HepG2 (cell line): Measurements from ENCODE around the gene NLGN4X. TPM values are rescaled to one million over a fixed set of nuclear protein-coding genes. Genes with fewer than 3 reads are reported as not detected.

Experiments
- ATAC-seq: fragments of 200-7000 bp; cut with Tn5 transposase; 3 replicates; pipeline ENCODE4 v1.9.1; 2020; ENCODE audit warnings: mild to moderate bottlenecking, moderate library complexity
- BruUV-seq: library from RNA; stranded (reverse); fragments of 400-500 nt; replicated peaks from 2 replicates; lab custom pipeline; 2021; lab: Mats Ljungman, UMichigan
- CTCF ChIA-PET: fragments of 300-600 bp; formaldehyde crosslinking; extraction: SDS; loops from one replicate; lab custom pipeline; 2021; ENCODE audit warnings: low total read pairs, inconsistent platforms, low intra/inter-chr PET ratio; lab: Yijun Ruan, JAX
- POLR2A ChIA-PET: fragments of 350-600 bp; sonication (Branson Sonifier 250); formaldehyde crosslinking; loops from one replicate; lab custom pipeline; 2020; ENCODE audit warnings: antibody characterized with exemption, inconsistent platforms; lab: Yijun Ruan, JAX
- DNase-seq: peaks from one replicate; pipeline ENCODE4 v3.0.0-alpha.2; 2015; ENCODE audit warnings: low spot score
- FAIRE-seq: peaks from 3 replicates; lab custom pipeline; 2011; peaks lifted over from hg19 to GRCh38; lab: Jason Lieb, UNC
- H2AFZ ChIP-seq: one replicate; pipeline ENCODE4 v1.6.1; 2011; ENCODE audit warnings: low read length, inconsistent platforms
- H3K27ac ChIP-seq: fragments of 300-600 bp; 3 replicates; pipeline ENCODE4 v1.8.0; 2011; ENCODE audit warnings: mixed run types, mild to moderate bottlenecking, mixed read lengths, low read length, inconsistent platforms; ENCODE audit not compliant: insufficient read depth; ENCODE audit errors: extremely low read length
- H3K27me3 ChIP-seq, 2 experiments: fragments of 200-600 bp in 1 of 2; 2 replicates in 1 of 2; 3 replicates in 1 of 2; pipeline versions ENCODE4 v1.6.0 to v1.8.0; 2011; ENCODE audit warnings: low read length in 2 of 2, mild to moderate bottlenecking in 2 of 2, moderate library complexity in 2 of 2, inconsistent platforms in 1 of 2; ENCODE audit not compliant: insufficient read depth in 2 of 2, control insufficient read depth in 1 of 2
- H3K36me3 ChIP-seq, 2 experiments: fragments of 200-600 bp in 1 of 2; replicated peaks in 1 of 2; 2 replicates in 1 of 2; 3 replicates in 1 of 2; pipeline versions ENCODE4 v1.5.1 to v1.8.0; 2011; ENCODE audit warnings: low read length in 2 of 2, inconsistent platforms in 1 of 2; ENCODE audit not compliant: insufficient read depth in 2 of 2, control insufficient read depth in 1 of 2
- H3K4me1 ChIP-seq: 2 replicates; pipeline ENCODE4 v1.5.1; 2012; ENCODE audit warnings: low read length, inconsistent platforms; ENCODE audit not compliant: insufficient read depth
- H3K4me2 ChIP-seq: 2 replicates; pipeline ENCODE4 v1.6.0; 2011; ENCODE audit warnings: low read depth, low read length, inconsistent platforms
- H3K4me3 ChIP-seq, 3 experiments: fragments of 200-600 bp in 1 of 3; sonication (generic), shearing (Covaris generic) in 1 of 3; replicated peaks in 1 of 3; 2 replicates each; pipeline ENCODE4 v1.5.1; 2011 to 2016; ENCODE audit warnings: low read length in 3 of 3, inconsistent platforms in 2 of 3, low read depth in 2 of 3, mild to moderate bottlenecking in 2 of 3, control low read depth in 1 of 3, mixed read lengths in 1 of 3; ENCODE audit not compliant: insufficient read depth in 1 of 3
- H3K79me2 ChIP-seq: one replicate; pipeline ENCODE4 v1.6.1; 2011; ENCODE audit warnings: low read length, inconsistent platforms; ENCODE audit not compliant: insufficient read depth
- H3K9ac ChIP-seq: 2 replicates; pipeline ENCODE4 v1.6.0; 2011; ENCODE audit warnings: mild to moderate bottlenecking, low read depth, low read length, inconsistent platforms; ENCODE audit not compliant: insufficient read depth
- H3K9me3 ChIP-seq: 2 replicates; pipeline ENCODE4 v1.5.1; 2012; ENCODE audit warnings: mild to moderate bottlenecking, low read length
- H4K20me1 ChIP-seq: 2 replicates; pipeline ENCODE4 v1.6.0; 2011; ENCODE audit warnings: inconsistent platforms, mild to moderate bottlenecking, low read length, moderate library complexity; ENCODE audit not compliant: insufficient read depth
- ARID2 ChIP-seq: sonication (generic); formaldehyde crosslinking; IDR thresholded peaks from 2 replicates; pipeline ENCODE4 v1.8.1; 2022; ENCODE audit warnings: mild to moderate bottlenecking, missing genetic modification reagents, borderline replicate concordance
- CBX1 ChIP-seq: IDR thresholded peaks from one replicate; pipeline ENCODE4 v1.6.1; 2016; ENCODE audit warnings: antibody characterized with exemption, low read depth
- EED ChIP-seq: sonication (generic); formaldehyde crosslinking; IDR thresholded peaks from 2 replicates; pipeline ENCODE4 v1.5.0; 2020; ENCODE audit warnings: mild to moderate bottlenecking, missing genetic modification reagents
- KAT2B ChIP-seq: fragments of 150-350 bp; IDR thresholded peaks from 2 replicates; pipeline ENCODE4 v1.6.1; 2014; ENCODE audit warnings: low read depth, low read length, borderline replicate concordance
- MLLT10 ChIP-seq: sonication (generic); formaldehyde crosslinking; IDR thresholded peaks from 2 replicates; pipeline ENCODE4 v1.4.0; 2020; ENCODE audit warnings: missing genetic modification reagents
- NCOA1 ChIP-seq: sonication (generic); formaldehyde crosslinking; IDR thresholded peaks from 2 replicates; pipeline ENCODE4 v1.9.0; 2021; ENCODE audit warnings: missing genetic modification reagents
- PCBP2 ChIP-seq: fragments of 200-400 bp; formaldehyde crosslinking; optimal IDR thresholded peaks from 2 replicates; pipeline ENCODE3; 2018; ENCODE audit warnings: low read length, low read depth; ENCODE audit not compliant: poor library complexity, severe bottlenecking
- TSC22D2 ChIP-seq: sonication (generic); formaldehyde crosslinking; IDR thresholded peaks from 2 replicates; pipeline ENCODE4 v1.5.1; 2020; ENCODE audit warnings: missing genetic modification reagents, mild to moderate bottlenecking, borderline replicate concordance
- ZNF558 ChIP-seq: sonication (generic); formaldehyde crosslinking; IDR thresholded peaks from 2 replicates; pipeline ENCODE4 v1.9.0; 2022; ENCODE audit warnings: mild to moderate bottlenecking, missing genetic modification reagents, borderline replicate concordance
- WGBS: methylation state at CpG from one replicate; pipeline ENCODE4 v1.1.6; 2017; ENCODE audit warnings: low lambda C conversion rate; 5-methylcytosine and 5-hydroxymethylcytosine counted together
- in situ Hi-C: cut with HindIII; loops from 2 replicates; pipeline ENCODE4 v1.10.0; 2017; ENCODE audit warnings: low pct_unique_long_range_greater_than_20kb; ENCODE audit not compliant: extremely low pct_ligation_motif_present
- intact Hi-C: fragments of 100-400 bp; cut with micrococcal nuclease; formaldehyde crosslinking; loops from one replicate; pipeline ENCODE4 v1.10.0; 2022; ENCODE audit not compliant: unreplicated experiment
- polyA plus RNA-seq, 8 experiments: library from polyadenylated mRNA; depleted of rRNA in 3 of 8; stranded (reverse) in 7 of 8; unstranded in 1 of 8; fragments of >200 nt; fragmentation: Illumina TruSeq in 4 of 8; extraction: Trizol in 4 of 8; gene quantifications; 2 replicates each; pipeline versions ENCODE4 v1.2.1 to v1.2.3, GENCODE V29; 2011 to 2016; ENCODE audit warnings: low read depth in 4 of 8, missing spikeins in 1 of 8, mixed read lengths in 1 of 8; ENCODE audit not compliant: insufficient read depth in 1 of 8
- total RNA-seq, 5 experiments: library from RNA; depleted of rRNA; stranded (reverse); fragments of >200 nt; fragmentation: Illumina TruSeq; extraction: Trizol; gene quantifications; 2 replicates each; pipeline ENCODE4 v1.2.3, GENCODE V29; 2016; ENCODE audit warnings: low read depth in 1 of 5
- TF ChIP-seq, protein P1 (sequence below), 2 experiments: sonication (generic) in 1 of 2; formaldehyde crosslinking in 1 of 2; IDR thresholded peaks; 2 replicates each; pipeline versions ENCODE4 v1.4.0 to v1.6.1; 2016 to 2020; ENCODE audit warnings: borderline replicate concordance in 1 of 2, low read depth in 1 of 2, mild to moderate bottlenecking in 1 of 2, missing genetic modification reagents in 1 of 2
- TF ChIP-seq, protein P2 (sequence below): sonication (generic); formaldehyde crosslinking; IDR thresholded peaks from 2 replicates; pipeline ENCODE4 v1.4.0; 2020; ENCODE audit warnings: mild to moderate bottlenecking, missing genetic modification reagents
- TF ChIP-seq, protein P3 (sequence below): sonication (generic); formaldehyde crosslinking; IDR thresholded peaks from 2 replicates; pipeline ENCODE4 v1.9.0; 2021; ENCODE audit warnings: missing genetic modification reagents, borderline replicate concordance
- TF ChIP-seq, protein P4 (sequence below): sonication (generic); formaldehyde crosslinking; IDR thresholded peaks from 2 replicates; pipeline ENCODE4 v1.4.0; 2020; ENCODE audit warnings: missing genetic modification reagents

Gene NLGN4X
- total and polyA plus RNA-seq, 2 of the 13 experiments (the other 11 are each of a cell fraction or from before 2014, with no cell fraction given) = not detected

DNA sequence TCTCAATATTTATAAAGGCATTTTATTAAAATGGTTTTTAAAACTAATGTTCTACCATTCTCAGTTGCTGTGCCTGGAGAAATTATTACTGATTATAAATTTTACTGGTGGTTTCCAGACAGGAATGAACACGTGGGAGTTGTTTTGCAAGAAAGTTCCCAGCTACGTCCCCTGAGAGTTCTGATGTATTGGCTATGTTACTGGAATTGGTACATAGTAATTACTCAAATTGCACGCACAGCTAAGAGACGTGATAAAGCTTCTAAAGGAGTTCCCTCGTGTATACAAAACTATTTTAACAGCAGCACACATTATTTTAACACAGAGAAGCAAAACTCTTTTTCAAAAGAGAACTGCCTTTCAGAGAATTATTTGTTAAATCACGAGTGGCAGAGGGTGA is 292.2 kb downstream of the NLGN4X start (continued):
- TF ChIP-seq ZNF558 = no peak
- TF ChIP-seq PCBP2 = no peak
- TF ChIP-seq, protein P1, sequence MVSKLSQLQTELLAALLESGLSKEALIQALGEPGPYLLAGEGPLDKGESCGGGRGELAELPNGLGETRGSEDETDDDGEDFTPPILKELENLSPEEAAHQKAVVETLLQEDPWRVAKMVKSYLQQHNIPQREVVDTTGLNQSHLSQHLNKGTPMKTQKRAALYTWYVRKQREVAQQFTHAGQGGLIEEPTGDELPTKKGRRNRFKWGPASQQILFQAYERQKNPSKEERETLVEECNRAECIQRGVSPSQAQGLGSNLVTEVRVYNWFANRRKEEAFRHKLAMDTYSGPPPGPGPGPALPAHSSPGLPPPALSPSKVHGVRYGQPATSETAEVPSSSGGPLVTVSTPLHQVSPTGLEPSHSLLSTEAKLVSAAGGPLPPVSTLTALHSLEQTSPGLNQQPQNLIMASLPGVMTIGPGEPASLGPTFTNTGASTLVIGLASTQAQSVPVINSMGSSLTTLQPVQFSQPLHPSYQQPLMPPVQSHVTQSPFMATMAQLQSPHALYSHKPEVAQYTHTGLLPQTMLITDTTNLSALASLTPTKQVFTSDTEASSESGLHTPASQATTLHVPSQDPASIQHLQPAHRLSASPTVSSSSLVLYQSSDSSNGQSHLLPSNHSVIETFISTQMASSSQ (IDR thresholded peaks at IDR 0.05; ENCODE audit: low read depth) = no peak
- TF ChIP-seq, protein P1 (CRISPR knock-in tag; IDR thresholded peaks at IDR 0.05; ENCODE audit: borderline replicate concordance) = no peak
- TF ChIP-seq, protein P2, sequence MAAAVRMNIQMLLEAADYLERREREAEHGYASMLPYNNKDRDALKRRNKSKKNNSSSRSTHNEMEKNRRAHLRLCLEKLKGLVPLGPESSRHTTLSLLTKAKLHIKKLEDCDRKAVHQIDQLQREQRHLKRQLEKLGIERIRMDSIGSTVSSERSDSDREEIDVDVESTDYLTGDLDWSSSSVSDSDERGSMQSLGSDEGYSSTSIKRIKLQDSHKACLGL (CRISPR knock-in tag) = no peak
- TF ChIP-seq MLLT10 = no peak
- TF ChIP-seq EED (CRISPR knock-in tag) = no peak
- TF ChIP-seq, all 625 proteins: peak for 0

DNA sequence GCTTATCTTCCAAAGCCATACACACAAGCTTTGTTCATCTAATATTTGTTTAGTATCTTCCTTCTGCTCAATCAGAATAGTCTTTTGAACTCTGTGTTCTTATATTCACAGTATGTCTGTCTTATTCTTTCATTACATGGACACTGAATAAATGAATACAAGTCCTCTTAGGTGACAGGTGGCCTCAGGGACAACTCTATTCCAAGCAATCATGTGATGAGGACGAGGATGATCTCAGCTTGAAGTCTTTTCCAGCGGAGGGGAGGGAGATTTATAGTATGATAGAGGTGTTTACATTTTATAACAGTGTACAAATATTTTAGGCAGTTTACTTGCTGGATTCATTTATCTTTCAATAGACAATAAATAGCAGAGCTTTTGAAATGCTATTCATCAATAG is 300.4 kb downstream of the NLGN4X start:
- Histone ChIP-seq H3K36me3 (no peaks in the 10 kb centered on the region), H3K4me2 (no peak overlapping the region), H3K4me3 (no peak overlapping the region), H3K27me3 (no peaks in the 10 kb centered on the region), H3K27ac (no peak overlapping the region), H3K79me2 (no peaks in the 10 kb centered on the region), H3K9me3 (no peaks in the 10 kb centered on the region), H2AFZ (no peak overlapping the region), H3K4me1 (no peaks in the 10 kb centered on the region), H4K20me1 (no peaks in the 10 kb centered on the region), H3K9ac (no peak overlapping the region)
- in situ Hi-C loops = no loop called here
- CTCF ChIA-PET = no interaction called here
- POLR2A ChIA-PET = no interaction called here
- DNase-seq (no peak), ATAC-seq (no peak), FAIRE-seq (no peak)
- intact Hi-C loops = loop anchor here (5.0 kb wide), 1 partner anchor 589 kb away; no protein-coding TSS in a partner anchor
- BruUV-seq = no TSS peak
- 0% methylated on average over 2 of the region's 2 CpGs for WGBS
- TF ChIP-seq, protein P3, sequence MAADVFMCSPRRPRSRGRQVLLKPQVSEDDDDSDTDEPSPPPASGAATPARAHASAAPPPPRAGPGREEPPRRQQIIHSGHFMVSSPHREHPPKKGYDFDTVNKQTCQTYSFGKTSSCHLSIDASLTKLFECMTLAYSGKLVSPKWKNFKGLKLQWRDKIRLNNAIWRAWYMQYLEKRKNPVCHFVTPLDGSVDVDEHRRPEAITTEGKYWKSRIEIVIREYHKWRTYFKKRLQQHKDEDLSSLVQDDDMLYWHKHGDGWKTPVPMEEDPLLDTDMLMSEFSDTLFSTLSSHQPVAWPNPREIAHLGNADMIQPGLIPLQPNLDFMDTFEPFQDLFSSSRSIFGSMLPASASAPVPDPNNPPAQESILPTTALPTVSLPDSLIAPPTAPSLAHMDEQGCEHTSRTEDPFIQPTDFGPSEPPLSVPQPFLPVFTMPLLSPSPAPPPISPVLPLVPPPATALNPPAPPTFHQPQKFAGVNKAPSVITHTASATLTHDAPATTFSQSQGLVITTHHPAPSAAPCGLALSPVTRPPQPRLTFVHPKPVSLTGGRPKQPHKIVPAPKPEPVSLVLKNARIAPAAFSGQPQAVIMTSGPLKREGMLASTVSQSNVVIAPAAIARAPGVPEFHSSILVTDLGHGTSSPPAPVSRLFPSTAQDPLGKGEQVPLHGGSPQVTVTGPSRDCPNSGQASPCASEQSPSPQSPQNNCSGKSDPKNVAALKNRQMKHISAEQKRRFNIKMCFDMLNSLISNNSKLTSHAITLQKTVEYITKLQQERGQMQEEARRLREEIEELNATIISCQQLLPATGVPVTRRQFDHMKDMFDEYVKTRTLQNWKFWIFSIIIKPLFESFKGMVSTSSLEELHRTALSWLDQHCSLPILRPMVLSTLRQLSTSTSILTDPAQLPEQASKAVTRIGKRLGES (CRISPR knock-in tag) = no peak
- TF ChIP-seq, protein P4, sequence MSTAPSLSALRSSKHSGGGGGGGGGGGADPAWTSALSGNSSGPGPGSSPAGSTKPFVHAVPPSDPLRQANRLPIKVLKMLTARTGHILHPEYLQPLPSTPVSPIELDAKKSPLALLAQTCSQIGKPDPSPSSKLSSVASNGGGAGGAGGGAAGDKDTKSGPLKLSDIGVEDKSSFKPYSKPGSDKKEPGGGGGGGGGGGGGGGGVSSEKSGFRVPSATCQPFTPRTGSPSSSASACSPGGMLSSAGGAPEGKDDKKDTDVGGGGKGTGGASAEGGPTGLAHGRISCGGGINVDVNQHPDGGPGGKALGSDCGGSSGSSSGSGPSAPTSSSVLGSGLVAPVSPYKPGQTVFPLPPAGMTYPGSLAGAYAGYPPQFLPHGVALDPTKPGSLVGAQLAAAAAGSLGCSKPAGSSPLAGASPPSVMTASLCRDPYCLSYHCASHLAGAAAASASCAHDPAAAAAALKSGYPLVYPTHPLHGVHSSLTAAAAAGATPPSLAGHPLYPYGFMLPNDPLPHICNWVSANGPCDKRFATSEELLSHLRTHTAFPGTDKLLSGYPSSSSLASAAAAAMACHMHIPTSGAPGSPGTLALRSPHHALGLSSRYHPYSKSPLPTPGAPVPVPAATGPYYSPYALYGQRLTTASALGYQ (CRISPR knock-in tag) = no peak
- no peak for TF ChIP-seq KAT2B
- no peak for TF ChIP-seq CBX1
- TF ChIP-seq TSC22D2 (CRISPR knock-in tag) = no peak
- no peak for TF ChIP-seq NCOA1 (CRISPR knock-in tag)
- no peak for TF ChIP-seq ARID2
